Right lobe of liver (tissue), 4 donors: ENCODE results near the gene CASD1.

Experiments
- CTCF ChIP-seq, 4 donors: fragments of 200-600 bp in 3 of 4; fragments of 450-650 bp in 1 of 4; IDR thresholded peaks; one replicate each; pipeline versions ENCODE4 v1.5.1 to v1.8.0; 2016 to 2022; ENCODE audit warnings: antibody characterized with exemption in 4 of 4, mild to moderate bottlenecking in 2 of 4
- POLR2A ChIP-seq: fragments of 450-650 bp; IDR thresholded peaks from one replicate; pipeline ENCODE4 v1.6.1; 2017; ENCODE audit warnings: antibody characterized with exemption, mild to moderate bottlenecking
- donor health status: DM: no; HTN: no; CAD: no.
- donor health status: DM: no; HTN: no; CAD: no.
- donor health status: DM: no; HTN: yes; CAD: no.

DNA sequence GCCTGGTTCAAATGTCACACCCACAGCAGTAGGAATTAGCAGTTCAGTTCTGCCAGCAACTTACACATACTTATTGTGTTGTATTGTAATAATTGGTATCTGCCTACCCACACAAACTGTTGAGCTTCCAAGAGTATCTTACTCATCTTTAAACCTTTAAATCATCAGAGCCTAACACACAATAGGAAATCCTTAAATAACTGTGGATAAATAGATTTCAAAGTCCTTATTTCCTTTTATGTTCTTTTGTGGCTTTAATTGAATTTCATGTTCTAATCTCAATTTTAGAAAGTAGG lies 3.9 kb downstream of the CASD1 start:
- TF ChIP-seq POLR2A (no peak), CTCF (IDR thresholded peaks at IDR 0.05) (no peak)
